ENCODE measurements around the gene ISM1. TPM values are rescaled to one million over a fixed set of nuclear protein-coding genes. Genes with fewer than 3 reads are reported as not detected.

Gene ISM1
- polyA plus RNA-seq, 3 donors, result not detected

DNA sequence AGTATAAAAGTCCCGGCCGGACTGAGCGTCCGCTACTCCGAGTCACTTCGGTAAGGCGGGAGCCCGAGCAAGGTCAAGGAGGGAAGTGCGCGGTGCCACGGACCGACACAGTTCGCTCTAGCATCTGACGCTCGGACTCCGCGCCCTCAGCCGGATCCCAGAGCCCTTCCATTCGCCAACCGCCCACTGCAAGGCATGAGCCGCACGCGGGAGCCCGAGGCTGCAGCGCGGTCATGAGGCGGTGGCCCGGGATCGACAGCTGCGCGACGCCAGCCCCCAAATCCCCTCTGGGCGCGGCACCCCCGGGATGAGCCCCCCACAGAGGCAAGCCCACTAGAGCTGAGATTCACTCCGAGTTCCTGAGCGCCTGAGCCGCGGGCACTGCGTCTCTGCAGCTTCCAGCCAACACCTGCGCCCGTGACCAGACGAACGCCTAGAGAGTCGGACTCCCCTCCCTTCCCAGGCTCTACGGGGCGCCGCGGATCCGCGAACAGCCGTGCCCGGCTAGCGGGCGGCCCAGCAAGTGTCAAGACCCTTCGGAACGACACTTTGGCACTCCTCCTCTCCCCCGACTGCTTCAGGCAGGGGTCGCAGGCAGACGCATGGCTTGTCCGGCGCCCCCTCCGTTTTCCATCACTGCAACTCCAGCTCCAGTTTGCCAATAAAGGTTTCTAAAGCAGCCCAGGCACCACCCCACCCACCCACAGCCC, 725 bp upstream of the ISM1 start:
- no peak overlapping the region for H3K27ac Mint-ChIP-seq
- no peak overlapping the region for H2AFZ ChIP-seq (ENCODE audit: insufficient read depth, low read depth, low read length, poor library complexity, severe bottlenecking)

DNA sequence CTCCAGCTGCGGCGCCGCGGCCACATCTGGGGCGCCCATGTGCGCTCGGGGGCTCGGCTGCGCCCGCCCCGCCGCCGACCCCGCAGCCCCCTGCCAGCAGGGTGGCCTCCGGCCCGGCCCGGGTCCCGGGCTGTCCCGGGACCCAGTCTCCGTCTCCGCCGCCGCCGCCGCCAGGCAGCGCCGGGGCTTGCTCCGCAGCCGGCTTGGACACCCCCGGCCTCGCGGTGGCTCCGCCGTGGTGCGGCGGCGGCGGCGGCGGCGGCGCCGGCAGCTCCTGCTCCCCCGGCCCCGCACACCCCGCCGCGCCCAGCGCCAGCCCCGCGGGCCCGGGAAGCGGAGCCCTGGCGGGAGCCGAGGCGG, 219 bp downstream of the ISM1 start:
- H3K4me1 Mint-ChIP-seq, result peaks cover 8% of the 10 kb centered on the region
- H3K36me3 ChIP-seq (replicated peaks in 1 of 2; ENCODE audit: control insufficient read depth in 1 of 2, insufficient read depth in 2 of 2, low read length in 2 of 2), result no peaks in the 10 kb centered on the region
- peaks cover 0 to 2% of the 10 kb centered on the region in 2 donors for H3K36me3 Mint-ChIP-seq
- H3K9ac ChIP-seq (ENCODE audit: insufficient read depth, low read length, poor library complexity, severe bottlenecking), result no peak overlapping the region
- DNase-seq, result no peak
- H3K4me2 ChIP-seq (replicated peaks; ENCODE audit: extremely low read depth, low read length, poor library complexity, severe bottlenecking), result peak overlapping the region; percentile 39
- H3K79me2 ChIP-seq (ENCODE audit: insufficient read depth, low read length), result no peaks in the 10 kb centered on the region
- H3K27me3 ChIP-seq (ENCODE audit: control insufficient read depth in 2 of 2, insufficient read depth in 2 of 2, low read length in 2 of 2), result peaks cover 47 to 73% of the 10 kb centered on the region in 2 donors
- WGBS (ENCODE audit: insufficient coverage), result under 1% methylated on average over 56 of the region's 56 CpGs
- peaks cover 0 to 19% of the 10 kb centered on the region in 2 donors for H3K9me3 ChIP-seq (replicated peaks in 1 of 2; ENCODE audit: control insufficient read depth in 1 of 2, insufficient read depth in 1 of 2, low read length in 2 of 2)
- no peaks in the 10 kb centered on the region for H4K20me1 ChIP-seq (ENCODE audit: insufficient read depth, low read length)
- H3K27ac Mint-ChIP-seq, result no peak overlapping the region
- H3K4me1 ChIP-seq (ENCODE audit: control insufficient read depth in 1 of 2, insufficient read depth in 2 of 2, low read length in 2 of 2), result peaks cover 0 to 6% of the 10 kb centered on the region in 2 donors
- no peak overlapping the region for H3K27ac ChIP-seq (ENCODE audit: low read depth in 1 of 2, low read length in 2 of 2)
- TF ChIP-seq, protein P1, sequence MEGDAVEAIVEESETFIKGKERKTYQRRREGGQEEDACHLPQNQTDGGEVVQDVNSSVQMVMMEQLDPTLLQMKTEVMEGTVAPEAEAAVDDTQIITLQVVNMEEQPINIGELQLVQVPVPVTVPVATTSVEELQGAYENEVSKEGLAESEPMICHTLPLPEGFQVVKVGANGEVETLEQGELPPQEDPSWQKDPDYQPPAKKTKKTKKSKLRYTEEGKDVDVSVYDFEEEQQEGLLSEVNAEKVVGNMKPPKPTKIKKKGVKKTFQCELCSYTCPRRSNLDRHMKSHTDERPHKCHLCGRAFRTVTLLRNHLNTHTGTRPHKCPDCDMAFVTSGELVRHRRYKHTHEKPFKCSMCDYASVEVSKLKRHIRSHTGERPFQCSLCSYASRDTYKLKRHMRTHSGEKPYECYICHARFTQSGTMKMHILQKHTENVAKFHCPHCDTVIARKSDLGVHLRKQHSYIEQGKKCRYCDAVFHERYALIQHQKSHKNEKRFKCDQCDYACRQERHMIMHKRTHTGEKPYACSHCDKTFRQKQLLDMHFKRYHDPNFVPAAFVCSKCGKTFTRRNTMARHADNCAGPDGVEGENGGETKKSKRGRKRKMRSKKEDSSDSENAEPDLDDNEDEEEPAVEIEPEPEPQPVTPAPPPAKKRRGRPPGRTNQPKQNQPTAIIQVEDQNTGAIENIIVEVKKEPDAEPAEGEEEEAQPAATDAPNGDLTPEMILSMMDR (IDR thresholded peaks at IDR 0.05), result no peak
- H3K4me3 ChIP-seq (replicated peaks in 1 of 3; ENCODE audit: low read depth in 2 of 3, low read length in 3 of 3), result no peak overlapping the region
- peaks cover 63 to 80% (median 67%) of the 10 kb centered on the region in 3 donors for H3K27me3 Mint-ChIP-seq (ENCODE audit: low read depth in 3 of 3)
- intact Hi-C loops (cut with micrococcal nuclease), result no loop called here
- no peak overlapping the region for H2AFZ ChIP-seq (ENCODE audit: insufficient read depth, low read depth, low read length, poor library complexity, severe bottlenecking)
- peaks cover 0 to 12% (median 5%) of the 10 kb centered on the region in 7 donors for H3K9me3 Mint-ChIP-seq
- H3K4me3 Mint-ChIP-seq, result no peak overlapping the region

More for the DNA sequence above, 725 bp upstream of the ISM1 start:
- Mint-ChIP-seq H3K36me3 (peaks cover 0 to 2% of the 10 kb centered on the region in 2 donors), H3K4me1 (peaks cover 8% of the 10 kb centered on the region), H3K9me3 (peaks cover 0 to 12% (median 5%) of the 10 kb centered on the region in 7 donors), H3K4me3 (peak overlapping the region in 1 of 2 donors; percentile 80), H3K27me3 (ENCODE audit: low read depth in 3 of 3) (peaks cover 64 to 80% (median 73%) of the 10 kb centered on the region in 3 donors)
- Histone ChIP-seq H3K27me3 (ENCODE audit: control insufficient read depth in 2 of 2, insufficient read depth in 2 of 2, low read length in 2 of 2) (peaks cover 48 to 77% of the 10 kb centered on the region in 2 donors), H4K20me1 (ENCODE audit: insufficient read depth, low read length) (no peaks in the 10 kb centered on the region), H3K79me2 (ENCODE audit: insufficient read depth, low read length) (no peaks in the 10 kb centered on the region), H3K4me3 (replicated peaks in 1 of 3; ENCODE audit: low read depth in 2 of 3, low read length in 3 of 3) (peak overlapping the region in 1 of 3 experiments; percentile 11), H3K27ac (ENCODE audit: low read depth in 1 of 2, low read length in 2 of 2) (no peak overlapping the region), H3K9me3 (replicated peaks in 1 of 2; ENCODE audit: control insufficient read depth in 1 of 2, insufficient read depth in 1 of 2, low read length in 2 of 2) (peaks cover 0 to 19% of the 10 kb centered on the region in 2 donors), H3K4me2 (replicated peaks; ENCODE audit: extremely low read depth, low read length, poor library complexity, severe bottlenecking) (peak overlapping the region; percentile 39), H3K4me1 (ENCODE audit: control insufficient read depth in 1 of 2, insufficient read depth in 2 of 2, low read length in 2 of 2) (peaks cover 0 to 6% of the 10 kb centered on the region in 2 donors), H3K9ac (ENCODE audit: insufficient read depth, low read length, poor library complexity, severe bottlenecking) (no peak overlapping the region), H3K36me3 (replicated peaks in 1 of 2; ENCODE audit: control insufficient read depth in 1 of 2, insufficient read depth in 2 of 2, low read length in 2 of 2) (no peaks in the 10 kb centered on the region)
- intact Hi-C loops (cut with micrococcal nuclease), result no loop called here
- no peak for DNase-seq
- TF ChIP-seq, protein P1 (IDR thresholded peaks at IDR 0.05), result no peak
- under 1% methylated on average over 62 of the region's 63 CpGs for WGBS (ENCODE audit: insufficient coverage)
